PFSK-1 (cell line): Measurements from ENCODE around the gene ACVRL1.

Experiments
- FOXP2 ChIP-seq: optimal IDR thresholded peaks from 2 replicates; pipeline ENCODE3; 2011; ENCODE audit warnings: borderline replicate concordance, control low read depth, inconsistent platforms; ENCODE audit not compliant: insufficient read depth; ENCODE audit errors: extremely low read length, extremely low read depth
- POLR2AphosphoS5 ChIP-seq: IDR thresholded peaks from 2 replicates; pipeline ENCODE4 v1.6.1; 2012; ENCODE audit warnings: low read depth, mild to moderate bottlenecking, control low read depth, low read length, moderate library complexity
- SIN3A ChIP-seq: IDR thresholded peaks from 2 replicates; pipeline ENCODE4 v1.6.1; 2012; ENCODE audit warnings: mild to moderate bottlenecking, low read length, moderate library complexity, borderline replicate concordance; ENCODE audit not compliant: insufficient read depth
- TAF1 ChIP-seq: IDR thresholded peaks from 2 replicates; pipeline ENCODE4 v1.6.1; 2012; ENCODE audit warnings: low read length, control low read depth, borderline replicate concordance; ENCODE audit not compliant: insufficient read depth
- TF ChIP-seq, protein P1 (sequence below), 2 experiments: IDR thresholded peaks; 2 replicates each; pipeline versions ENCODE4 v1.6.1 to v1.8.0; 2011 to 2012; ENCODE audit warnings: low read depth in 2 of 2, low read length in 2 of 2, control low read depth in 1 of 2, inconsistent platforms in 1 of 2, mild to moderate bottlenecking in 1 of 2, moderate library complexity in 1 of 2; ENCODE audit not compliant: insufficient read depth in 1 of 2

The ACVRL1 gene

DNA sequence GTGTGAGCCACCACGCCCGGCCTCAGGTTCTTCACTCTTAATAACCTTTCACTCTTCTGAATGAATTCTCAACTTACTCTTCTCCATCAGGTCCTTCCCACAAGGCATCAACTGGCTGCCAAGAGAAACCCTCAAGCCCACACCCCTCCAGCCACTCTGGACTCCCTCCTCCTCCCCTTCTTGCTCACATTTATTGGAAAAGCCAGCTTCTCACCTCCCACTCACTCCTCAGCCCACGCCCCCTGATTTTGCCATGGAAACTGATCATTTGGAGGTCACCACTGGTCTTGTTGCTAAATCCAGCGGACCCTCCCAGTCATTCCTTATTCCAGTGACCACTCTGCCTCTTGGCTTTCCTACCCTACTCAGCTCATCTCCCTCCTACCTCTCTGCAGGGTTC, 26.8 kb downstream of the ACVRL1 start:
- no peak for TF ChIP-seq TAF1
- TF ChIP-seq, protein P1, sequence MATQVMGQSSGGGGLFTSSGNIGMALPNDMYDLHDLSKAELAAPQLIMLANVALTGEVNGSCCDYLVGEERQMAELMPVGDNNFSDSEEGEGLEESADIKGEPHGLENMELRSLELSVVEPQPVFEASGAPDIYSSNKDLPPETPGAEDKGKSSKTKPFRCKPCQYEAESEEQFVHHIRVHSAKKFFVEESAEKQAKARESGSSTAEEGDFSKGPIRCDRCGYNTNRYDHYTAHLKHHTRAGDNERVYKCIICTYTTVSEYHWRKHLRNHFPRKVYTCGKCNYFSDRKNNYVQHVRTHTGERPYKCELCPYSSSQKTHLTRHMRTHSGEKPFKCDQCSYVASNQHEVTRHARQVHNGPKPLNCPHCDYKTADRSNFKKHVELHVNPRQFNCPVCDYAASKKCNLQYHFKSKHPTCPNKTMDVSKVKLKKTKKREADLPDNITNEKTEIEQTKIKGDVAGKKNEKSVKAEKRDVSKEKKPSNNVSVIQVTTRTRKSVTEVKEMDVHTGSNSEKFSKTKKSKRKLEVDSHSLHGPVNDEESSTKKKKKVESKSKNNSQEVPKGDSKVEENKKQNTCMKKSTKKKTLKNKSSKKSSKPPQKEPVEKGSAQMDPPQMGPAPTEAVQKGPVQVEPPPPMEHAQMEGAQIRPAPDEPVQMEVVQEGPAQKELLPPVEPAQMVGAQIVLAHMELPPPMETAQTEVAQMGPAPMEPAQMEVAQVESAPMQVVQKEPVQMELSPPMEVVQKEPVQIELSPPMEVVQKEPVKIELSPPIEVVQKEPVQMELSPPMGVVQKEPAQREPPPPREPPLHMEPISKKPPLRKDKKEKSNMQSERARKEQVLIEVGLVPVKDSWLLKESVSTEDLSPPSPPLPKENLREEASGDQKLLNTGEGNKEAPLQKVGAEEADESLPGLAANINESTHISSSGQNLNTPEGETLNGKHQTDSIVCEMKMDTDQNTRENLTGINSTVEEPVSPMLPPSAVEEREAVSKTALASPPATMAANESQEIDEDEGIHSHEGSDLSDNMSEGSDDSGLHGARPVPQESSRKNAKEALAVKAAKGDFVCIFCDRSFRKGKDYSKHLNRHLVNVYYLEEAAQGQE (IDR thresholded peaks at IDR 0.05; ENCODE audit: insufficient read depth in 1 of 2, low read depth in 2 of 2, low read length in 2 of 2) = no peak
- TF ChIP-seq FOXP2 = no peak

DNA sequence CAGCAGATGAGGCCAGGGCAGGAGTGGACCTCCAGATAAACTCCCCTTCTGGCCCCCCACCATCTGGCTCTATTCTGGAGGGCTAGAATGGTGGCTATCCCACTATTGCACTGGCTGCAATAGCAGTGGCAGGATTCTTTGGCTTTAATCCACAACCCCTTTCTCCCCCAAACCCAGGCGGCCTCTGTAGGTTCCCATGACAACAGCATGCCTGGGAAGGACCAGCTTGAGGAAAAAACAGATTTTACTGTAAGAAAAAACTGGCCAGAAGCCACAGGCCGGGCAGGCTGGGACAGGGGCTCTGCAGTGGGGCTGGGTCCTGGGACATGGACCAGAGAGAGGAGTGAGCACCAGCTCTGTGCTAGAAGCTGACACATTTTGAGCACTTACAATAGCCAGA, 30.6 kb downstream of the ACVRL1 start:
- TF ChIP-seq SIN3A = no peak
- TF ChIP-seq, protein P1 (IDR thresholded peaks at IDR 0.05; ENCODE audit: insufficient read depth in 1 of 2, low read depth in 2 of 2, low read length in 2 of 2) = no peak
- no peak for TF ChIP-seq FOXP2
- no peak for TF ChIP-seq TAF1
- no peak for TF ChIP-seq POLR2AphosphoS5

DNA sequence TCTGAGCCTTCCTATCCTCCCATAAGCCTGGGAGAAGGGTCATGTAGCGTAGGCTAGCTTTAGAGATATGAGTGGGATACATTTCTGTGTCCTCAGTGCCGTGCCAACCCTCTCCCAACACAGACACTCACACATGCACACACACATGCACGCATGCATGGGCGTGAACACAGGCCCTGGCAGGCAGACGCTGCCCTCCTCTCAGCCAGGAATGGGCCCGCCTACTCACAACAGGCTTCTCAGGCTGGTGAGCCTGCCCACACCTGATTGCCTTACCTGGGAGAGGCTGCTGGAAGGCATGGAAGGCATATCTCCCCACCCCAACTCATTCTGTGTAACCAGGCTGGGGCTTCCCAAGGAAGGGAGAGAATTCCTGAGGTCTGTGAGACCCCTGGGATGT, 31.4 kb downstream of the ACVRL1 start:
- TF ChIP-seq POLR2AphosphoS5 = no peak
- TF ChIP-seq, protein P1 (IDR thresholded peaks at IDR 0.05; ENCODE audit: insufficient read depth in 1 of 2, low read depth in 2 of 2, low read length in 2 of 2) = no peak
- no peak for TF ChIP-seq SIN3A
- no peak for TF ChIP-seq TAF1
- TF ChIP-seq FOXP2 = no peak

DNA sequence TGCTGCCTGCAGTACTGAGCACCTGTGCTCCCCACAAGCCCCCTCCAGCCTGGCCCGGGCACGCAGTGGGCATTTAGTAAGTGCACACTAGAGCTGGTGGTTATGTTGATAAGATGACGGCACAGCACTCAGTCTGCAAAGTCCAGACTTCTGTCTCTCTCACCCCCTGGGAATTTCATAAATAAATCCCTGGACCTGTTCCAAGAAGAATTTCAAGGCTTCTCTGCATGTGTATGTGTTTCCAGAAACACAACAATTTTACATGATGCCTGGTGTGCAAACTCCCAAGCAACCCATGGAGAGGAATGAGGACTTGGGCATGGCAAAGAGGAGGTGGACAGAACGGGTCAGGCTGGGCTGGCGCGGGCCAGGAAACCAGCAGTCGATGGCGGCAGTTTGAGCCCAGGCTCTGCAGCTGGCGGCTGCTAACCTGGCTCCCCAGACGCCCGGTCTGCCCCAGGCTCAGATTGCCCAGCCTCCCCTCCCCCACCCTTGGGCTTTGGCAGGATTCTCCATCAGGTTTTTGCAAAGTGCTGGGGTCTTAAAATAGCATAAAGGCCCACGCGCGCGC, 33.8 kb downstream of the ACVRL1 start:
- no peak for TF ChIP-seq FOXP2
- TF ChIP-seq, protein P1 (IDR thresholded peaks at IDR 0.05; ENCODE audit: insufficient read depth in 1 of 2, low read depth in 2 of 2, low read length in 2 of 2) = no peak
- TF ChIP-seq POLR2AphosphoS5 = no peak
- no peak for TF ChIP-seq SIN3A

DNA sequence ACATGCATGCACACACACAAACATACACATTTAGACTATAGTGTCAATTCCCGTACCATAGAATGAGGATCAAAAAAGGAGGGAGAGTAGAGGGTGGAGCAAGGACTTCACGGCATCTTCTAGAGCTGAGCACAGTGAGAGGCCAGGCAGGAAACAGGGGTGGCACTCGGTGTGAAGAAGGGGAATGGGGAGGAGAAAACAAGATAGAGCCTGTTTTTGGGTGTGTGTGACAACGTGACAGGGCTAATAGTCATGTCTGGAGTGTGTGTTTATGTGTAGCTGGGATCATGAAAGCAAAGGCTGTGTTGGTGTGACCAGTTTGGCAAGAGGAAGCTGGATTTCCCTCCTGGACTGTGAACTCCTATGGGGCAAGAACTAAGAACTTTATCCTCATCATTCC, 34.3 kb downstream of the ACVRL1 start:
- no peak for TF ChIP-seq SIN3A
- TF ChIP-seq, protein P1 (IDR thresholded peaks at IDR 0.05; ENCODE audit: insufficient read depth in 1 of 2, low read depth in 2 of 2, low read length in 2 of 2) = no peak
- TF ChIP-seq TAF1 = no peak
- no peak for TF ChIP-seq POLR2AphosphoS5
- TF ChIP-seq FOXP2 = no peak
